ENCODE data around the gene STAT1.
"Not testable (repeated sequence)": the region's sequence is repeated elsewhere in the genome, so short reads cannot be mapped to it uniquely, and the experiment has no call there.

Gene STAT1

GRCh38 chr2:191010887-191011885 is 2.8 kb downstream of the STAT1 start:
- DNase-seq = no peak
- in situ Hi-C loops (cut with MboI; ENCODE audit: low pct_unique_long_range_greater_than_20kb, low sequenced_read_pairs) = no loop called here

DNA sequence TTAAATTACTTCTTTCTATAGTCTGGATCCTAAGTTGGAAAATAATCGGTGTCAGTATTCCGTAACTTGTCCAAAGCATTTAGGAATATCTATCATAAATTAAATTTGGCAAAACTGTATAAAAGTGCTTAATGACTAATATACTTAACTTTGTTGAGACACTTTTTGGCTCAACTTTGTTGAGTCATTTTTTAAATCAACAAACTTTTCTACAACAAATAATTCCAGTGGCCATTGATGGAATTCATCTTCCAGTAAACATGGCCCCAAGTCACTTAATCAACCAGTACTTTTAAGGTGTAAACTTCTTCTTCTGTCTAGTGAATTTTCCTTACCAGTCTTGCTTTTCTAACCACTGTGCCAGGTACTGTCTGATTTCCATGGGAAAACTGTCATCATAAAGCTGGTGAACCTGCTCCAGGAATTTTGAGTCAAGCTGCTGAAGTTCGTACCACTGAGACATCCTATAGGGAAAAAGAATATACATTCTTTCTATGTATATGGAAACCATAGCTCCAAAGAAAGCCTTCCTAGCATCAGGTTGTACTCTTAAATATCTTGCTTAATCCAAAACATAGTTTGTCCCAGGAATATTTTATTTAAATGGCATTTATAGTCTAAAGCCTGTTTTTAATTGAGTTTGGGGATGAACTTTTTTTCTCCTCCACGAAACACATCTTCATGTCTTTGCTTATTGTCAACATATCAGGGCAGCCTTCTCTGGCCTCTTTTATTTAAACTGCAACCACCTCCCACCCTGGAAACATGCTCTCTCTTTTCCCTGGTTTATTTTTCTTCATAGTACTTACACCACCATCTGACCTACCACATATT is 4.2 kb downstream of the STAT1 start:
- in situ Hi-C loops (cut with MboI; ENCODE audit: low pct_unique_long_range_greater_than_20kb, low sequenced_read_pairs) = no loop called here
- no peak for DNase-seq

GRCh38 chr2:191008286-191008685 is 5.7 kb downstream of the STAT1 start:
- DNase-seq = no peak
- in situ Hi-C loops (cut with MboI; ENCODE audit: low pct_unique_long_range_greater_than_20kb, low sequenced_read_pairs) = no loop called here

GRCh38 chr2:191006997-191007783 is 6.8 kb downstream of the STAT1 start:
- no peak for DNase-seq
- in situ Hi-C loops (cut with MboI; ENCODE audit: low pct_unique_long_range_greater_than_20kb, low sequenced_read_pairs) = no loop called here

DNA sequence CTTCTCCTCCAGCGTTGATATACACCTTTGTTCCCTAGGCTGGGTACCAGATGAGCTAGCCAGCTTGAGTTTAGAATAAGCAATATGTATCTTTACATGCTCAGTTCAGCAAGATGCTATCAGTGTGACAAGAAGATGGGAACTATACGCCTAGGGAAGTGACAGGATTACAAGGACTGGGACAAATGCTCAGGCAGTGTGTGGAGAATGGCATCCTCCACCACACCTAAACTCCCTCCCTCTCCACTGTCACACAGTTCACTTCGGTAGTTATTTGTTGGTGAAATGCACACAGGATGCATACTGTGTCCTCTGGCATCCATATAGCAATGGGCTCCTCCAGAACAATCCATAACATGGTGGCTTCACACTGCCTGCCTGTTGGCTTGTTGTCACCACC is 7.7 kb downstream of the STAT1 start:
- in situ Hi-C loops (cut with MboI; ENCODE audit: low pct_unique_long_range_greater_than_20kb, low sequenced_read_pairs) = no loop called here
- DNase-seq = no peak

DNA sequence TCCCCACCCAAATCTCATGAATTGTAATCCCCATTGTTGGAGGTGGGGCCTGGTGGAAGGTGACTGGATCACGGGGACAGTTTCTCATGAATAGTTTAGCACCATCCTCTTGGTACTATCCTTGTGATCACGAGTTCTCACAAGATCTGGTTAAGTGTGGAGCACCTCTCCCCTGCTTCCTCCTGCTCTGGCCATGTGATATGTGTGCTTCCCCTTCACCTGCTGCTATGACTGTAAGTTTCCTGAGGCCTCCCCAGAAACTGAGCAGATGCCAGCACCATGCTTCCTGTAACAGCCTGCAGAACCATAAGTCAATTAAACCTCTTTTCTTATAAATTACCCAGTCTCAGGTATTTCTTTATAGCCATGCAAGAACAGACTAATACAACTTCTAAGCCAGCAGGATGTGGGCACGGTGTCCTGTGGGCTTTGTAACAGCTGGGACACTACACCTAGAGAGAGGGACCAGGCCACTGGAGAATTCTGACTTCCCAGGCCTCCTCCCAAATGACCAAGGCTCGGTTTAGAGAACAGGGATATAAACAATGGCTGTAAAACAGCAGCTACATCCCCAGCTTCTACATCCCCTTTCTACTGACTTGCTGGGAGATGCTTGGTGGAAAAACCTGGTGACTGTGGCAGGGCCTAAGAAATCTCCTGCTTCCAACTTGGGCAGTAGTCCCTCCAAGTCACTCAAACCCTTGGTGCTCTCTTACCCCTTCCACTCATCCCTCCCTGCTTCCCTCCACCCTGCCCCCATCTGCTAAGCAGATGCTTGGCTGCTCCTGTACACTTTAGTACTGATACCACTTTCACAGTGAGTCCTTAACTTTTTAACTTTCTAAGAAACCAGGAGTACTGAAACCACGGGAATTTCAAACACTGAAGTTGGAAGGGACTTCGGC is 10.3 kb downstream of the STAT1 start:
- DNase-seq = no peak
- in situ Hi-C loops (cut with MboI; ENCODE audit: low pct_unique_long_range_greater_than_20kb, low sequenced_read_pairs) = no loop called here

DNA sequence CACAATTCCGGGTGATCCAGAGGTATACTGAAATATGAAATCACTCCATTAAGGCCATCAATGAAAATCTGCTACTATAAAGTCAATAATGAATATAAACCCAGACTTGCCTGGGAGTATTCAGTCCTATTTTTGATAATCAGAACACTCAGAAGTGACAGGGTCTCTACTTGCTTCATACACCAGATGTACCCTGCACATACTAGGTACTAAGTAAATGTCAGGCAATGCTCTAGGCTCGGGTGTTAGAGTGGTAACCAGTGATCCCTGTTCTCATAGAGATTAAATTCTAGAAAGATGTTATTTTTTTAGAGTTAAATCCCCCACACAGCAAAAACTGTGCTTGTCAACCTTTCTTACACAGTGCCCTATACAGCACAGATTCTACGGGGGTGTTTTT is 12.3 kb downstream of the STAT1 start:
- in situ Hi-C loops (cut with MboI; ENCODE audit: low pct_unique_long_range_greater_than_20kb, low sequenced_read_pairs) = no loop called here
- DNase-seq = no peak

DNA sequence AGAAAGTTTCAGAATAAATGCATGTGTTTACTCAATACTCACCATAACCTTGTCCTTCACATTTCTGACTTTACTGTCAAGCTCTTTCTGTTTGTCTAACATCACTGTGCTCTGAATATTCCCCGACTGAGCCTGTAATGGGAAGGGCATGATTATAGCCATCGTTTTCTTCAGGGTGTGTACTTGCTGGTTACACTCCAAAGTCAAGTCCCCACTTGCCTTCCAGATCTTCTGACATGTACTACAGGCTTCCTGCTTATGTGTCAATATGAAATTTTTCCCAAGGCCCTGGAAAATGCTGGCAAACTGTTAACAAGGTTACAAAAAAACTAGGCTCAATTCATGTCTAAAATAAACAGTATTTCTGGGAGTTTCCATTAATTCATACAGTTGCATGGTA is 12.9 kb downstream of the STAT1 start:
- no peak for DNase-seq
- in situ Hi-C loops (cut with MboI; ENCODE audit: low pct_unique_long_range_greater_than_20kb, low sequenced_read_pairs) = no loop called here

DNA sequence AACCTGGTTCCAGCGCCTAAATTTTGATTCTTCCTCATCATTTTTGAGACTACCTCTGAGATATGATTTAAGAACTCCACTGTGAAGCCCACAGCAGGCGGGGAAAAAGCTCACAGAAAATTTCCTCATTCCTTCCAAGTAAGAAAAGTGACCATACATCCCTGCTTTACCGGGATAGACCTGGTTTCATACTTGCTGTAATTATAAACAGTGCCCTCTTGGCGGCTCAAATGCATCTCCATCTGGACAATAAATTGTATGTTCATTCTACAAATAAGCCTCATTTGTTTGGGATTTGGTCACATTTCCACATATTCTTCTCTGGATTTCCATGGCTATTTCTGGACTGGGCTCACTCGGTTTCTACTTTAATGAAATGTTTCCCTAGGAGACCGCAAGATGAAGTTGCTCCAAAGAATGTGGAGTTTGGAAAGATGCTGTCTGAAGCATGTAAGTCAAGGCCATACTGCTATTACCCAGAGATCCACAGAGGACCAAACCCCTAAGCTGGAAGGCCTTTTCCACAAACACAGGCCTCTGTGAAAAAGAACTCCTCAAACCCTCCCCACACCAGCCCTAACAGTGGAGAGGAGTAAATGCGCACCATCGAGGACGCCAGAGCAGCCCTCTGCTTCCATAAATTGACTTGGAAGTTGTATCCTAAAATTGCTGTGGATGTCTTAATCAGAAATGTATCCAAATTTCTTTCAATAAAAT is 13.9 kb downstream of the STAT1 start:
- in situ Hi-C loops (cut with MboI; ENCODE audit: low pct_unique_long_range_greater_than_20kb, low sequenced_read_pairs) = no loop called here
- no peak for DNase-seq

GRCh38 chr2:190999058-190999457 is 14.9 kb downstream of the STAT1 start:
- DNase-seq = no peak
- in situ Hi-C loops (cut with MboI; ENCODE audit: low pct_unique_long_range_greater_than_20kb, low sequenced_read_pairs) = no loop called here

- in situ Hi-C loops (cut with MboI; ENCODE audit: low pct_unique_long_range_greater_than_20kb, low sequenced_read_pairs) = no loop called here
- DNase-seq = no peak
Observed at GRCh38 chr2:190997526-190998113, 16.4 kb downstream of the STAT1 start.

GRCh38 chr2:190996947-190997346 is 17.0 kb downstream of the STAT1 start:
- no peak for DNase-seq
- in situ Hi-C loops (cut with MboI; ENCODE audit: low pct_unique_long_range_greater_than_20kb, low sequenced_read_pairs) = no loop called here

DNA sequence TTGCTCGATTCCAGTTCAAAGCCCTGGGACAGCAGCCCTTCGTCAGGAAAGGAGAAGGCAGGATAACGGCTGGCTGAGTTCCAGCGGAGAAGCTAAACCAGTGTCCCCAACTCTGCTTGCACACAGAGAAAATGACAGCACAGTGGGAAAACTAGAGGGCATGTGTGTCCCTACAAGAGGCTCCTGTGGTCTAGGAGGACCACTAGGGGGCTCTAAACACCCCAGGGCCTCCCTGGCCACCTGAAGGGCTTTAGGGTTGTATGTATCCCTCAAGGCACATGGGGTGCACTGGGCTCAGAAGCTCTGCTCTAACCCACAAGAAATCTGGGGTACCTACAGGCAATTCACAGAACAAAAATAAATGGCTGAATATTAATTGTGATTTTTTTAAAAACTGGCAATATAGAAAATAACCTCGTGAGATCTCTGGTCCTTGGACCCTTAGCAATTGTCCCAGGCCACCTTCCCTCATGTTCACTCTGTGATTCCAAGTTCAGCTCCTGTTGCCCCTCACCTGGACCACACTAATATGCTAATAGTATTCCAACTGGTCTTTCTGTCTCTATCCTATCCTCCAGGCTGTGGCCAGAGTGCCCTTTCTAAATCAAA is 17.5 kb downstream of the STAT1 start:
- peak; percentile 54 for DNase-seq
- in situ Hi-C loops (cut with MboI; ENCODE audit: low pct_unique_long_range_greater_than_20kb, low sequenced_read_pairs) = no loop called here

- in situ Hi-C loops (cut with MboI; ENCODE audit: low pct_unique_long_range_greater_than_20kb, low sequenced_read_pairs); DNase-seq: not testable (repeated sequence)
Observed at GRCh38 chr2:190995315-190995714, 18.7 kb downstream of the STAT1 start.

DNA sequence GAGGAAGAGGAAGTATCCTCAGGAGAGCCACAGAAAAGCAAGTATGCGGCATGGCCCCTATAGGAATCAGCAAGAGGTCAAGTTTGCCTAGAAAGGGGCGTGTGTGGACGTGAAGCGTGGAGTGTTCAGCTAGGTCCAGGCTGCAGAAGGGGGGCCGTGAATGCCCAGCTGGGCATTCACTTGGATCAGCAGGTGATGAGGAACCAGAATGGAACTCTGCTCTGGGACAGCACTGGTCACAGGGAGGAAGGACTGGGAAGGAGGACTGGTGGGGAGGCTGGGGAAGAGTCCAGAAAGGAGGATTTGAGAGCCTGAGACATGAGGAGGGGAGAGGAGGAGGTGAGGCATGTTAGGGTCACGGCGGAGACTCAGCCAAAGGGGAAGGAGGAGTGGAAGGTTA is 19.8 kb downstream of the STAT1 start:
- no peak for DNase-seq
- in situ Hi-C loops (cut with MboI; ENCODE audit: low pct_unique_long_range_greater_than_20kb, low sequenced_read_pairs) = no loop called here

DNA sequence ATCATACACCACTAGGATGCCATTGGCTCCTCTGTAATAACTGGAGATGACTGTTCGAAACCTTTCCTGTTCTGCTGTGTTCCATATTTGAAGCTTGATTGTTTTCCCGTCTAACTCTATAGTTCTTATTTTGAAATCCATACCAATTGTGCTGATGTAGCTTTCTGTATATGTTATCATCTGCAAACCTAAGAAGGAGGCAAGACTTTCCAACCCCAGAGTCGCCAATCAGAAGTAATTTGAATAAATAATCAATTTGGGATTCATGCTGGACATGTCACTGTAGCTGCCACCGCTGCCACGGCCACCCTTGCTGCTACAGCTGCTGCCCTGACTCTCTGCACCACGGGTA is 20.7 kb downstream of the STAT1 start:
- DNase-seq = no peak
- in situ Hi-C loops (cut with MboI; ENCODE audit: low pct_unique_long_range_greater_than_20kb, low sequenced_read_pairs) = no loop called here

- DNase-seq = no peak
- in situ Hi-C loops (cut with MboI; ENCODE audit: low pct_unique_long_range_greater_than_20kb, low sequenced_read_pairs) = no loop called here
Observed at GRCh38 chr2:190990132-190990531, 23.8 kb downstream of the STAT1 start.

All from KBM-7 (cell line).